Measurements from ENCODE around the gene COL7A1.

COL7A1 gene

DNA sequence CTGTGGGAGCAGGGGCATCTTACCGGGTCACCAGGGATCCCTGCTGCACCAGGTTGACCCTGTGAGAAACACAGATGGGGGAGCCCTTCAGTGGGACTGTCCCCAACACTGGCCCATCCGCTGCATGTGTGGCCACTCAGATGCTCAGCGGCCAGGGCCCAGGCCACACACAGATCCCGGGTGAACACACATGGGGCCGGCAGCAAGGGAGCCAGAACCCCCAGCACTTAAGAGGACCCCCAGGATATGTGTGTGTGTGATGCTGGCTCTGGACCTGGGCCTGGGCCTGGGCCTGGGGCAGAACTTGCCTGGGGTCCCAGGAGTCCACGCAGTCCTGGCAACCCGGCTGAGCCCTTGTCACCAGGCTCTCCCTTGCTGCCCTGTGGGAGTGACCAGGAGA lies 26.7 kb downstream of the COL7A1 start:
- in situ Hi-C loops (cut with HindIII; ENCODE audit: low pct_ligation_motif_present, low pct_unique_long_range_greater_than_20kb, low sequenced_read_pairs): no loop called here
- DNase-seq: no peak

DNA sequence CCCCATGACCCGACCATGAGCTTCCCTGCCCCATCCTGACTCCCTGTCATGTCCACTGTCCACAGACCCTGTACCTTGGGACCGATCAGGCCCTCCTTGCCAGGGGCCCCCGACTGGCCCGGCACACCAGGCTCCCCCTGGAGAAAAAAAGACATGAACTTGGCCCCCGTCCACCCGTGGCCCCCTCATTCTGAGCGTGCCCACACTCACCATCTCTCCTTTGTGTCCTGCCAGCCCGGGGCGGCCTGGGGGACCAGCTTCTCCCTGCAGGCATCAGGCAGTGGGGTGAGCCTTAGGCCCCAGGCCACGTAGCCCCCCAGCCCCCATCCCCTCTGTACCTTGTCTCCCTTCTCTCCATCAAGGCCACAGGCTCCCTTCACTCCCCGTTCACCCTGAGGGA lies 27.6 kb downstream of the COL7A1 start:
- in situ Hi-C loops (cut with HindIII; ENCODE audit: low pct_ligation_motif_present, low pct_unique_long_range_greater_than_20kb, low sequenced_read_pairs): no loop called here
- no peak for DNase-seq

DNA sequence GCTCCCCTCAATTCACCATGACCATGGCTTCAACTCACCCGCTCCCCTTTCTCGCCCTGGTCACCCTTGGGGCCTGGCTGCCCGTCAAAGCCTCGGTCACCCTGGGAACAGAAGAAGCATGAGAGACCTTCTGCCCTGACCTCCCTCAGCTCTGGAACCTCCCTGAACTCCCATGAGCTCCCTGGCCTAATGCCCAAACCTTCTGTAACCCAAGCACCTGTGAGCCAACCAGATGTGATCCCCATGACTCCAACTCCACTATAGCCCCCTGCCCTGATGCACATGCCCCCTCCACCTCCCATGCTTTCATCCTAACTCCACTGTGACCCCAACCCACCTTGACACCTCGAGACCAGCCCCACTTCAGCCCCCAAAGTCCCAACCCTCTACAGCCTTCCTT lies 28.0 kb downstream of the COL7A1 start:
- in situ Hi-C loops (cut with HindIII; ENCODE audit: low pct_ligation_motif_present, low pct_unique_long_range_greater_than_20kb, low sequenced_read_pairs): no loop called here
- no peak for DNase-seq

DNA sequence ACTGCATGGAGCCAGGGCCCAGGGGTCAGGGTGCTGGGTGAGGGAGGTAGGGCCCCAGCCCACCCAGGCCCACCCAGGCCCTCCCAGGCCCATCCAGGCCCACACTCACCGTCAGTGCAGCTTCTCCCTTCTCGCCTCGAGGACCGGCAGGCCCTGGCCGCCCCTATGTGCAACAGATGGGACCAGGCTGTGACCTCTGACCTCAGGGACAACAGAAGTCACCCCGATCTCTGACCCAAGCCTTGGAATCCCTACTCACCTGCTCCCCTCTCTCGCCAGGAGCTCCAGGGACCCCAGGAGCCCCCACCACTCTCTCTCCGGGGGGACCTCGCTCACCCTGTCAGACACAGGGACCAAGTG lies 28.7 kb downstream of the COL7A1 start:
- DNase-seq: no peak
- in situ Hi-C loops (cut with HindIII; ENCODE audit: low pct_ligation_motif_present, low pct_unique_long_range_greater_than_20kb, low sequenced_read_pairs): no loop called here

DNA sequence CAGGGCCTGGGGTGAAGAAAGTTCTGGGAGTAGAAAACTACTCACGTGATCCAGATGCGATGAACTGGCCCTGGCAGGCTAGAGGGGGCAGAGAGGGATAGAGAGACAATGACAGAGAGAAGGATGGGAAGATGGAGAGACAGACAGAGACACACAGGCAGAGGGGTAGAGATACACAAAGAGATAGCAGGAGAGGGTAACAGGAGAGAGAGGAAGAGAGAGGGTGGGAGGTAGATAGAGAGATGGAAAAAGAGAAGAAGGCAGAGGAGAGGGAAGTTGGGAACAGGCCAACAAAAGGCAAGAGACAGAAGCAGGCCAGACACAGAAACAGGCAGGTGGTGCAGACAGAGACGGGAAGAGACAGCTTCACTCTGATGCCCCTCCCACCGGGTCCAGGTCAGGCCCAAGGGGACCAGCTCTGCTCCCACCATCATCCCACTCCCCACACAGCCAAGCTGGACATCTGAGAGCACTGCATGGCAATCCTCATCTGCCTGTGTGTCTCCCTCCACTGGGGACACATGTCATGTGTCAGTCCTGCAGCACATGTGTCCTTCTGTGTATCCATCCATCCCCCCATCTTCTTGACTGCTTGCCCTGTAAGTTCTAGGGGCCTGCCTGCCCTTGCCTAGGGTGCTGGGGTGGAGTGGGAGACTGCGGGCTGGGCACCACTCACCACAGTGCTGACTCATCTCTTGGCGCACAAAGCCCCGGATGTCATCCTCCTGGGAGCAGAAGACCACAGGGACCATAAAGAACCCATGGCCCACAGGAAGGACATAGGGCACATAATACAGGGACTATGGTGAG lies 29.3 kb downstream of the COL7A1 start:
- in situ Hi-C loops (cut with HindIII; ENCODE audit: low pct_ligation_motif_present, low pct_unique_long_range_greater_than_20kb, low sequenced_read_pairs): no loop called here
- peak; percentile 64 for DNase-seq

DNA sequence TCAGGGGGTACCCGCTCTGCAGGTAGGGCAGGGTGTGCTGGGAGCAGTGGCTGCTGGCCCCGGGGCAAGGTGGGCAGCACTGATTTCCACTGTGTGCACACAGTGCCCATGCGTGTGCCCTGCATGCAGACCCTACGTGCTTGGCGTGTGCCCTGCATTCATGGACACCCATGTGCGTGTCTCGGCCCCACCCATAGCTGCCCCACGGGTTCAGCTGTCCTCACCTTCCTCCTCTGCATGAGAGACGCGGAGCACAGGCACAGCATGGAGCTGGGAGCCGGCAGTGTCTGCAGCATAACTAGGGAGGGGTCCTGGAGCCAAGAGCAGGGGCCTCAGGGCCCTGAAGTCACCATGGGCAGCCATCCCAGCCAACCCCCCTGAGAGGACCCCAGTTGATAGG lies 29.9 kb downstream of the COL7A1 start:
- no peak for DNase-seq

DNA sequence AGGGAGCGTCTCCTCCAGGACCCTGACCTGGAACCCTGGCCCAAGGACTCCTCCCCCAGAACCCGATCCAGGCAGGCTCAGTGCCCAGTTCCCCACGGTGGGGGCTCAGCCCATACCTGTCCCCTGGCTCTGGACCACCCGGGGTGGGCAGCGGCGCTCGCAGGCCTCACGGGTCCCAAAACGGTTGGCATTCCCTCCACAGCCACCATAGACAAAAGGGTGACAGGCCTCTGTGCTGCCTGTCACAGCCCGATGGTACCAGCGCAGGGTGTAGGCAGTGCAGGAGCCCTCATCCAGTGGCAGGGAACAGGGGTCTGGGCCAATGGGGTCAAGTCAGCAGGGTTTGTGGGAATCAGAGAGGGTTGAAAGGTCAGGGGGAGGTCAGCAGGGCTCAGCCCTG lies 30.5 kb downstream of the COL7A1 start:
- in situ Hi-C loops (cut with HindIII; ENCODE audit: low pct_ligation_motif_present, low pct_unique_long_range_greater_than_20kb, low sequenced_read_pairs): no loop called here

More for the DNA sequence above, 29.9 kb downstream of the COL7A1 start:
- in situ Hi-C loops (cut with HindIII; ENCODE audit: low pct_ligation_motif_present, low pct_unique_long_range_greater_than_20kb, low sequenced_read_pairs): no loop called here

DNA sequence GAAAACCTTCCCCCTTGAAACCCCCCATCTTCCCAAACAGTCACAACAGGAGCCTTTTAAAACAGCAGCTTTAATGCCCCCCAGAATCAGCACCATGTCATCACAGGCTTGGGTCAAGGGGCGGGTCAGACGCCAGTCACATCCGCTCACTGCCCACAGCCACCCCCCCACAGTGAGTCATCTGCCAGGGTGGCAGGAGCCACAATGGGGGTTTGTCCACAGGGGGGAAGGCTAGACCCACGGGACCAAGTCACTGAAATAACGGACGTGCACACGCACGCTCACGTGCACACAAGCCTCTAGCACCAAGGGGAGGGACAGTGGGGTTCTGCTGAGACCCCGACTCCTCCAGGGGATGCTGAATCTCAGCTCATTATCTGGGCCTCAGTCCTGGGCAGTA lies 31.1 kb downstream of the COL7A1 start:
- DNase-seq: peak; percentile 76
- in situ Hi-C loops (cut with HindIII; ENCODE audit: low pct_ligation_motif_present, low pct_unique_long_range_greater_than_20kb, low sequenced_read_pairs): no loop called here

More for the DNA sequence above, 30.5 kb downstream of the COL7A1 start:
- no peak for DNase-seq

DNA sequence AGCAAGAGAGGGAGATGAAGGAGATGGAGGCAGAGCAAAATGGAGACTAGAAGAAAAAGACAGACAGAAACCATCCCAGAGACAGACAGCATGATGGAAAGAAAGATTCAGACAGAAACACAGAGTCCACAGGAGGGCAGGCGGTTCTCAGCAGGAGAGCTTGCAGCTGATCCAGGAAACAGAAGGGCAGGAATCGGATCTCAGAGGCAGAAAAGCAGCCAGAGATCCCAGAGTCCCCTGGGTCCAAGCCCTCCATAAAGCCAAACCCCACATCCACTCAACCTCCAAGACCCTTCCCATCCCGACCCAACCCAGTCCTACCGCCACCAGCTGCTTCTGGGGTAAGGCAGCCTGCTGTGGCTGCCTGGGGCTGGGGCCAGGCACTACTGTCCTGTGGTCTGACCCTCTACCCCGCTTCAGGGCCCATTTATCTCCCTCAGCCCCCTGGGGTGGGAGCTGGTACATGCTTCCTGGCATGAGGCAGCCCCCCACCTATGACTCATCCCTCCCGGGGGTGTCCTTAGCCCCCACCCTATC lies 31.7 kb downstream of the COL7A1 start, which contains the start of gene UCN2:
TSS of gene UCN2 (minus strand) at position 400 of the 537 bp plus-strand sequence. CDS start 657 bp downstream, outside the sequence.
- in situ Hi-C loops (cut with HindIII; ENCODE audit: low pct_ligation_motif_present, low pct_unique_long_range_greater_than_20kb, low sequenced_read_pairs): no loop called here
- peak; percentile 18 for DNase-seq

DNA sequence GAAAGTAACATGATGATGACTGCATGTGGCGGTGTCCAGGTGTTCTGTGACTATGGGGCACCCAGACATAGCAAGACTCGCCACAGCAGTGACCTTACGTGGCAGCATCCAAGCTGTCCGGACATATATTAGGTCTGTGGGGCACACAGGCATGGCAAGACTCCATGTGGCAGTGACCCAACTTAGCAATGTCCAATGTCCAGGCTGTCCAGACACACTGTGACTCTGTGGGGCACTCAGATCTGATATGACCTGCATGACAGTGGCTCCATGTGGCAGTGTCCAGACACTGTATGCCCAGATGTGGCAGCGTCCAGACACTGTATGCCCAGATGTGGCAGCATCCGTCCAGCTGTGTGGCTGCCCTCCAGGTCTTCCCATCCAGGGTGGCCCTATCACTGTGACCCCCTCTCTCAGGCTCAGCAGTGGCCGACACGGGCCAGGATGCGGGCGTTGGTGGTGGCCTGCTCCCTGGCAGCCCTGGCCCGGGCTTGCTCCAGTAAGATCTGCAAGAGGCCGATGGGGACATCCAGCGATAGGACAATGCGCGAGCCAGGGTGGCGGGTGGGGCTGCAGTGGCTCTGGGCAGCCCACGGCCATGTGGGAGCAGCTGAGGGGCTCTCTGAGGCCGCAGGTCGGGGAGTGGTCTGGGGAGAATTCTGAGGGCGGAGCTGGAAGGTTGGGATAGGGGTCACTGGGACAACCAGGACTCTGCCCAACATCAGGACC lies 32.6 kb downstream of the COL7A1 start:
- in situ Hi-C loops (cut with HindIII; ENCODE audit: low pct_ligation_motif_present, low pct_unique_long_range_greater_than_20kb, low sequenced_read_pairs): no loop called here
- DNase-seq: no peak

DNA sequence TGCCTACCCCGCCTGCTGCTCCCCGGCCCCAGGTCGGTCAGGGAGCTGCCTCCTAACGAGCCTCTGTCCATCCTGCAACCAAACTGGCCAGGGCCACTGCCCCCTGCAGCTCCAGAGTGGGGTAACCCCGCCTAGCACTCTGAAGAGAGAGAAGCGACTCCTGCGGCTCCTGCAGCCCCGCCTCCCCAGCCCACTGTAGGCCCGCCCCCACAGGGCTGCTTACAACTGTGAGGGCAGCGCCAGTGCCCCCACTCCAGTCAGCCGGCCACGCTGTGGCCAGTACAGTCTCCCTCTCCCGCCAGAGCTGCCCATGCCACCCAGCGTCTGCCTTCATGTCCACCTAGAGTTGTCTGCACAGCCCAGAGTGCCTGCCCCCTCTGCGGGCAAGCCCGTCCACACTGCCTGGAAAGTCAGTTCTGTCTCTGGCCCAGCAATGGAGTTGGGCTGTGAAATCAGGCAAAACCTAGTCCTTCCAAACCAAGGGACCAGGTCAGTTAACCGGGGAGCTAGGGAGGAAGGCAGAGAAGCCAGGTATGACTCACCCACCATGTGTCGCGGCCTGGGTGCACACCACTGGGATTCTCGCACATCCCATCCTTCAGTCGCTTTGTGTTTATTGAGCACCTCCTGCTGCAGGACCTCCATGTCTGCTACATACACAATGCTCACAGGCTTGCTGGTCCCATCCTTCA lies 33.9 kb downstream of the COL7A1 start:
- in situ Hi-C loops (cut with HindIII; ENCODE audit: low pct_ligation_motif_present, low pct_unique_long_range_greater_than_20kb, low sequenced_read_pairs): no loop called here
- peak; percentile 90 for DNase-seq

DNA sequence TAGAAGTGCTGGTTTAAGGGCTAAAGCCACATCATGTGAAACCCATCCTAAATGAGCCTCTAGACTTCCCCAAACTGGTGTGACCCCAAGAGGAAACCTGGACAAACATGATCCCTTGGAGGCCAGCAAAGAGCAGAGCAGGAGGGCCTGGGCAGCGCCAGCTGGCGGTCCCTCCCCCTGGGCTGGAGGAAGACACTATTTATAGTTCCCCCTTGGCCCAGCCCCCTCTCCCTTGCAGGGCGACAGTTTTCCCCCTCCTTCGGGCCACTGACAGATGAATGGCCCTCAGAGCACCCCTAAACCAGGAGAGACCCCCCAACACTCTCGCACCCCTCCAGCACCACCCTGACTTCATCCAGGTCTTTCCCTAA lies 34.5 kb downstream of the COL7A1 start:
- in situ Hi-C loops (cut with HindIII; ENCODE audit: low pct_ligation_motif_present, low pct_unique_long_range_greater_than_20kb, low sequenced_read_pairs): no loop called here
- peak; percentile 12 for DNase-seq

DNA sequence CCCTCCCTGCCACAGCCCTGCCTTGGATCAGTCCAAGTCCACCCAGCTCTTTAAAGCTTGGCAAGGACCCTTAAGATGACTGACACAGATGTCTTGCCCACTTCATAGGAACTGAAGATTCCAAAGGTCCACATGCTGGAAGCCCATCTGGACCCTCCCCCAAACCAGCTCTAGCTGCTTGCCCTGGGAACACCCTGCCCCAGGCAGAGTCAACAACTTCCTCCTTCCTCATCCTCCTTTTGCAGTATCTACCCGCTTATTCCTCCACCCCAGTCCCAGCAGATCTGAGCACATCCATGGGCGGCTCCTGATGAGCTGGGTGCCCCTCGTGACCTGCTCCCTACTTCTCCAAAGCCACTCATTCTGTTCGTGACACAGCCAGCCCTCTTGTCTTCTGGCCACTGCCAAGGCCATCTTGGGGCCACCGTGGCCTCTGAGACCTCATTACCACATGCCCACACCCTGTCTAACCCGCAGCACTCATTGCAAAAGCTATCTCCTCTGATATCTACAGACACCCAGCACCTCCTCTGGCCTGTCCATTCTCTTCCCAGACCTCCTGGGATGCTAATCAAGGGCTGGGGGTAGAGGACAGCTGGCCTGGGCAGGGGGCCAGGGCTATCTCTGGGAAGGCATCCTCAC lies 36.5 kb downstream of the COL7A1 start:
- in situ Hi-C loops (cut with HindIII; ENCODE audit: low pct_ligation_motif_present, low pct_unique_long_range_greater_than_20kb, low sequenced_read_pairs): no loop called here
- no peak for DNase-seq

DNA sequence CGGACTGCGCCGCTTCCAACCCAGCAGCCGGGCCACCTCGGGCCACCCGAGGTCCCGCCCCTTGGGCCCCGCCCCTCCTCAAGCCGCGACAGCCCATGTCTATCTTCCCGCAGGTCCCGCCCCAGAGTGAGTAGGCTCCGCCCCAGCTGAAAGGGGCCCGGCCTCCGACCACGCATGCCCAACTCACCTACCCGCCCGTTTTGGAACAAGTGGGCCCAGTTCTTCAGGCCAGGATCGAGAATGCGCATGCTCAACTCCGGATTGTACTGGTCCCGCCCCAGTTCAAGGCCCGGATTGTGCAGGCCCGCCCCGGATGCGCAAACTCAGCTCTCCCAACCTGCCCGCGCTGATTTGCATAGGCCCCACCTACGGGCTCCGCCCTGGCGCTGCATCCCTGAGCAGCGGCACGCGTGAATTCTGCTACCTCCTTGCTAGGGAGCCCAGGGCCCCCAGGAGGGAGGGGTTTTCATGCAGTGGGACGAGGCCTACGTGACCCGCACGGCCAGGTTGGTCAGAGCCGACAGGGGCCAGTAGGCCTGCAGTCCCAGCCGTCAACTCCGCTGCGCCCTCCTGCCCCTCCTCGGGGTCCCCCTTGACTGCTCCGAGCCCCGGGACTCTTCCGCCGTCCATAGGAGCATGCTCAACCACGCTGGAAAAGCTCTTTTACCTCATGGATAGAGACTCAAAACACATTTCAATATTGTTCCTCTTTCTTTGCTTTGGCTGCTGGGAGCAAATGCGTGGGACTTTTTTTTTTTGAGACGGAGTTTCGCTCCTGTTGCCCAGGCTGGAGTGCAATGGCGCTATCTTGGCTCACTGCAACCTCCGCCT lies 38.1 kb downstream of the COL7A1 start, which contains the start of gene PFKFB4:
TSS of gene PFKFB4 (minus strand) at position 8 of the 831 bp plus-strand sequence. CDS start 26 bp downstream, outside the sequence.
- in situ Hi-C loops (cut with HindIII; ENCODE audit: low pct_ligation_motif_present, low pct_unique_long_range_greater_than_20kb, low sequenced_read_pairs): no loop called here
- peak; percentile 97 for DNase-seq

DNA sequence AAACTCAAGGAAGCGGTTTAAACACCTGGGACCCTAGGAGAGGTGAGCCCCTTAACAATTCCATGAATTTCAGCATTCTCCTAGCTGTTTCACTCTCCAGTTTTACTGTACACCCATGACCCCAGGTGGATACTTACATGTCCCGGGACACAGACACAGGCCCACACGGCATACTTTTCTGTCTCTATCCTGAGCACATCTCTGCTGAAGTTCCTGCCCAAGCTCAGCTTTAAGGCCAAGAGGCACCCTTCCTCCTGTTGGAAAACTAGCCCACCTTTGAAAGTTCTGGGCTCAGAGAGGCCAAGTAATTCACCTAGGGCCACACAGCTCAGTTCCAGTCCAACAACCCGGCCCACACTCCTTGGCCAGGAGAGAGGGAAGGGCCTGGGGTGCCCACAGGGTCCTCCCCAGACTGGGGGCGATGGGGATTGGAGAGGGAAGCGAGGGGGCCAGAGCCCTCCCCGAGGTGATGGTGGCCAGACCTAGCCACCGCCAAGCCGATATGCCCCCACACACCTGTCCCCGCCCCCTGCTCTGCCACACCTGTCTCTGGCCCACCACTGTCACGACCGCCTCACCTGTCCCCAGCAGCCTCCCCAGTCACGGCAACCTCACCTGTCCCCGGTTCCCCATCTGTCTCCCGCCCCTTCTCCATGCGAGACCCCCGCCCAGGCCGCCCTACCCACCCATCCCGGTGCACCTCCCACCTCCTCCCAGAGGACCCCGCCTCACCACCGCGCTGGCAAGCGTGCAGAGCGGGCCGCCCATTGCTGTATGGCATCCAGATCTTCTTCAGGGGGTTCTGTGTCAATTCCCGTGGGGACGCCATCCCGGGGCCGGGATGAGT lies 39.0 kb downstream of the COL7A1 start:
- in situ Hi-C loops (cut with HindIII; ENCODE audit: low pct_ligation_motif_present, low pct_unique_long_range_greater_than_20kb, low sequenced_read_pairs): no loop called here
- no peak for DNase-seq

DNA sequence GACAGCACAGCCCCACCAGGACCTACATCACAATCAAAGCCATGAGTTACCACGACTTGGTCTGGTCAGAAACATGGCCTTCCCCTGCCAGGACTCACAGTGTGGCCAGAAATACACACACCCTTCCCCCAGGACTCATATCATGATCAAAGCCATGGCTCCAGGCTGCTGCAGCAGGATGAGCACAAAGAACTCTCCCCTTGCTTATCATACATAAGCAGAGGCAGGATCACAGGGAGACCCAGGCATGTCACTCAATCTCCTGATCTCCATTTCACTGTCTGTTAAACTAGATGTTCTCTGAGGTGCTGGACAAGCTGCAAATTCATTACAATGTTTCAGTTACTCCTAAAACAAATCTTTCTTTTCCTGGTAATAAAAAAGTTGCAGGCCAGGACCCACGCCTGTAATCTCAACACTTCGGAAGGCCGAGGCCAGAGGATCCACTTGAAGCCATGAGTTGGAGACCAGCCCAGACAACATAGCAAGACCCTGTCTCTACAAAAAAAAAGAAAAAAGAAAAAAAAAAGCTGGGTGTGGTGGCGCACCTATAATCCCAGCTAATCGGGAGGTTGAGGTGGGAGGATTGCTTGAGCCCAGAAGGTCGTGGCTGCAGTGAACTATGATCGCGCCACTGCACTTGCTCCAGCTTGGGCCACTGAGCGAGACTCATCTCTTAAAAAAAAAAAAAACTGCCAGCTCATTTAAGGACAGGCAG lies 39.7 kb downstream of the COL7A1 start:
- in situ Hi-C loops (cut with HindIII; ENCODE audit: low pct_ligation_motif_present, low pct_unique_long_range_greater_than_20kb, low sequenced_read_pairs): no loop called here
- DNase-seq: no peak

Measured in ACHN (cell line).